Hematopoietic multipotent progenitor cell (in vitro differentiated cells): ENCODE measurements around the gene FUT7. TPM values are rescaled to one million over a fixed set of nuclear protein-coding genes. Genes with fewer than 3 reads are reported as not detected.
"Not testable (repeated sequence)": the region's sequence is repeated elsewhere in the genome, so short reads cannot be mapped to it uniquely, and the experiment has no call there.

ENCODE experiments used
- DNase-seq, 3 donors: peaks; one replicate each; pipeline ENCODE4 v3.0.0-alpha.2; 2011 to 2015; ENCODE audit warnings: low read depth in 2 of 3, low spot score in 2 of 3
- total RNA-seq: library from RNA; depleted of rRNA; stranded (reverse); fragments of >200 nt; gene quantifications from one replicate; pipeline ENCODE4 v1.2.3, GENCODE V29; 2012

FUT7 gene
- total RNA-seq, 1 donor = 14.3 TPM

GRCh38 chr9:137034039-137034708 is 2.3 kb upstream of the FUT7 start:
- peak in 2 of 3 donors; percentile 72 to 74 for DNase-seq

GRCh38 chr9:137033481-137033880 is 1.6 kb upstream of the FUT7 start:
- not testable (repeated sequence) for DNase-seq

GRCh38 chr9:137032858-137033257 is 970 bp upstream of the FUT7 start:
- DNase-seq = peak in 2 of 3 donors; percentile 69 to 77

DNA sequence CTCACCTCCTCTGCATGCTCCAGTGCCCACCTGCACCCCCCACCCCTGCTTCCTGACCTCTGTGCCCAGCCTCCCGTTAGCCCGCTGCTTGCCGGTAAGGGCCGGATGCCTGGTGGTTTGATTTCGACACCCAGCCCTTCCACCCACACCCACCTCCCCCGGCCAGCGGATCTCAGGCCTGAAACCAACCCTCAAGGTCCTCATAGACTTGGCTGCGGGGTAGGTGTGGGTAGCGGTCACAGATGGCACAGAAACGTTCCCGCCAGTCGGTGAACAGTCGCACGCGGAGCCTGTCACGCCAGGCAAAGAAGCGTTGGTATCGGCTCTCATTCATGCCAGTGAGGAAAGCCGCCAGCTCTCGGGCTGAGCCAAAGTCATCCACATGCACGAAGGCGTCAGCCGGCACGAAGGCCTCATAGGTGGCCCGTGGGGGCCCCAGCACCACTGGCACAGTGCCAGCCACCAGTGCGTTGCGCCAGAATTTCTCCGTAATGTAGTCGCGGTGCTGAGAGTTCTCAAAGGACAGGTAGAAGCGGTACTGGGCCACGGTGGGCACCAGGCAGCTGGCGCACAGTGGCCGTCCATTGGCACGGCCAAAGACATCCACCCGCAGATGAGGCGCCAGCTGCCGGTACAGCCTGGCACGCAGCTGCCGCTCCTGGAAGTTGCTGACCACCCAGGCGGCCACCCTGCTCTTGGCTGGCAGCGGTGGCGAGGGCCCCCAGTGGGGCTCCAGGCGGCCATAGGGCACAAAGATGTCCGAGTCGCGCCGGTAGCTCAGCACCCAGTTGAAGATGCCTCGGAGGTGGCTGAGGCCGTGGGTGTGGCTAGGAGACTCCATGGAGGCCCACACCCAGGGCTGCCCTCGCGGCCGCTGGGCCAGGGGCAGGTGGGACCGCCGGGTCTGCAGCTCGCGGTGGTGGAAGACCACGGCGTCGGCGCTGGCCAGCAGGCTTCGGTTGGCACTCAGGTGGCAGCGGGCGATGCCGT is 1.1 kb downstream of the FUT7 start:
- peak in 2 of 3 donors; percentile 87 to 93 for DNase-seq

DNA sequence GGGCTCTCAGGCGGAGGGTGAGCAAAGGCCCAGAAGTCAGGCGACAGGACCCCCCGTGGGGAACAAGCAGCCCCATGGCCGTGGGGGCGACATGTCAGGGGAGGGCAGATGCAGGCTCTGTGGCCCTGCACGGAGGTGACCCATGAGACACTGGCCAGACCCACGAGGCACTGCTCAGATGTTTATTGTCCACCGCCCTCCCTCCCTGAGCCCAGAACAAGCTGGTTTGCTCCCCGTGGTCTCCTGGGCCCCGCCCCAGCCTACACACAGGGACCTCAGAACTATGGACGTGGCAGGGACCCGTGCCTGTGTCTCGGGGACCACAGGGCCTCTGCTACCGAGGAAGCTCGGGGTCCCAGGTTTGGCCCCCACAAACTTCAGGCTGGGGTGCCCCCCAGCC is 1.9 kb downstream of the FUT7 start:
- DNase-seq = peak in 2 of 3 donors; percentile 50 to 52

GRCh38 chr9:137029058-137029936 is 2.6 kb downstream of the FUT7 start:
- peak in 2 of 3 donors; percentile 63 to 73 for DNase-seq

- DNase-seq = peak; percentile 55 to 74 (median 69)
Measured at GRCh38 chr9:137028263-137029057, 3.4 kb downstream of the FUT7 start.

DNA sequence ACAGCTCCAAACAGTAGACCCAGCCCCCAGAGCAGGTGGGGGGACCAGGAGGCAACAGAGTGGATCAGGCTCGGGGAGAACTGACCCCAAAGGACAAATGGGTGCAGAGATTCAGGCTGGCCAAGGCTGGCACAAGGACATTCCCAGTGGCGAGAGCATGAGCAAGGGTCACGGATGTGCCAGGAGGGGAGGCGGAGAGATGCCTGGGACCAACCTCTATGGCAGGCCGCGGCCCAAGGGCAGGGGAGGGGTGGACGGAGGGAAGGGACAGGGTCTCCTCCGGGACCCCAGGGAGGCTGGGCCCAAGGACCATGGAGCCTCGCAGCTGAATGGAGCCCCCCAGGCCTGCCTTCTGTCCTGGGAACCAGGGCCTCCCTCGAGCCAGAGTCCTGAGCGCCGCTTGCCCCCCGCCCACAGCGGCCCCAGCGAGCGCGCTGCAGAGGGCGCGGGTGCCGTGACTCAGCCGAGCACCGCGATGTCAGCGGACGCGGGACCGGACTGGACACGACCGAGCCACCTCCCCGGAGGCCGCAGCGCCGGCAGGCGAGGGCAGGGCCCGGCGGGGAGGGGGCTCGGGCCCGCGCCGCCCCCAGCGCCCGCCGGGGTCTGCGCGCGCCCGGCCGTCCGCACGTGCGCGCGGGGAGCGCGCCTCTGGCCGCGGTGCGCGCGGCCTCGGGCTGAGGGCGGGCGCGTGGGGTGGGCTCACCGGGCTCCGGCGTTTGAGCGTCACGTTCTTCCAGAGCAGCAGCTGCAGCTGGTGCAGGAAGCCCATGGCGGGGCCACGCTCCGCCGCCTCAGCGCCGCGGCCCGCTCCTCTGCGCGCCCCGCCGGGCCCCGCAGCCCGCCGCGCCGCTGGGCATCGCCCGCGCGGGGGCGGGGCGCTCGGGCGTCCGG is 4.3 kb downstream of the FUT7 start, which contains the start of gene ABCA2:
ABCA2 (minus strand) TSS at position 869 of the 894 bp plus-strand sequence; CDS start at position 772, 97 bp downstream.
- no peak for DNase-seq

DNA sequence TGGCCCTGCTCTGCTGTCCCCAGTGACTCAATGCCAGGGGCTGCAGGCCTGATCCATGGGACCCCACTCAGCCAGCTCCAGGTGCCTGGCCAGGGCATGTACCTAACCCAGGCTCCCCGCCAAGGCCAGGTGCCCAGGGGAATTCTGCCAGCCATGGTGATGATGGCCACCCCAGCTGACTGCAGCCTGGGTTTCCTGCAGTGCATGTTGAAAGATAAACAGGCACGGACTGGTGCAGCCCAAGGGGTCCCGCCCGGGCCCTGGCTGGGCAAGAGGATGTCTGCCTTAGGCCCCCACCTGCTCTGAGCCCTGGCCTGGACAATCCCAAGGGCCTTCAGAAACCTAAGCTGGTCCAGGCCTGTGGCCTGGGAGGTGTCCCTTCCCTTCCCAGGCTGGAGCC is 5.1 kb downstream of the FUT7 start:
- no peak for DNase-seq

- no peak for DNase-seq
Measured at GRCh38 chr9:137026384-137026783, 5.5 kb downstream of the FUT7 start.

DNA sequence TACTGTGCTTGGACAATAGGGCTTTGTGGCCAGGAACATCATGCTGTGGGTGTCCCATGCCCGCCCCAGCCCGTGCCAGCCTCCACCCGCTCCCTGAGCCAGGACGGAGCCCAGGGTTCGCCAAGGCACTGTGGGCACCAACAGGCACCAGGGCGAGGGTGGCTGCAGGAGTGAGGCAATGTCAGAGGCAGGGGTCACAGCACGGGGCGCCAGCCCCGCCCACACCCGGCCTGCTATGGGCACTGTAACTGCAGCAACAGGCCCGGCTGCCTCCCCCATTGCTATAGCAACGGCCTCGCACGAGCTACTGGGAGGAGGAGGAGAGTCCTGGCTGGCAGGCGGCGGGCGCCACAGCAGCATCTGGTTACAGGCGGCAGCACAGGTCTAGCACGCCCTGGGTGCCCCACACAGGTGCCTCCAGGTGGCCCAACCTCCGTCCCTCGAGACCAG is 6.3 kb downstream of the FUT7 start:
- DNase-seq = no peak

DNA sequence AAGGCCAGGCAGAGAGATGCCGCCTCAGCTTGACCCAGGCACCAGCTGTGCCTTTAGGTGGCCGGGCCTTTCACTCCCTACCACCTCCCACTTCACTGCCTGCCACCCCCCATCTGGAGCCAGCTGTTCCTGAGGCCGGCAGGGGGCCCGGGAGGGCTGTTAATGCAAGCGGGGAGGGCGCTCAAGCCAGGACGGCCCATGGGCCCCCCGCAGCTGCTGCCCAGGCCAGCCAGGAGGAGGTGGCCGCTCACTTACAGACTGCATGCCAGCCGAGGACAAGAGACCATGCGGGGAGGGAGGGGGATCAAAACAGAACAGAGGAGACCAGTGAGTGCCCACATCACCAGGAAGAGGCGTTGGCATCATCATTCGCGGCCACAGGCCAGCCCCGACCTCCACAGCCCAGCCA is 8.3 kb downstream of the FUT7 start:
- no peak for DNase-seq

DNA sequence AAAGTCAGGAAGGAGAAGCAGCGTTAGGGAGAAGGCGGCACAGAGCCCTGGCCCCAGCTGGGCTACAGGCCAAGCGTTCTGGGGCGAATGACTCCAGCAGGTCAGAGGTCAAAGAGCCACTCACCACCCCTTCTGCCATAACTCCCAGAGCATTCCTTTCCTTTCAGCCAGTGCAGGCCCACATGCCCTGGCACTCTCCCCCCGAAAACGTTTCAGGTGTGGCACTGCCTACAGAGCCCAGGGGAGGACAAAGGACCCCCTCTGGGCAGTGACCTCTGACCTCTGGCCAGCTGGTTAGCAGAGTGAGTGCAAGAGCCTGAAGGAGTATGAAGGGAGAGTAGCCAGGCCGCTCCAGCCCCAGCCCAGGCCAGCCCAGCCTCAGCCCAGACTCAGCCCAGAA is 8.7 kb downstream of the FUT7 start:
- DNase-seq = no peak

- no peak for DNase-seq
Measured at GRCh38 chr9:137022662-137023008, 9.3 kb downstream of the FUT7 start.

- DNase-seq = peak in 2 of 3 donors; percentile 54 to 76
Measured at GRCh38 chr9:137021979-137022661, 9.8 kb downstream of the FUT7 start.

DNA sequence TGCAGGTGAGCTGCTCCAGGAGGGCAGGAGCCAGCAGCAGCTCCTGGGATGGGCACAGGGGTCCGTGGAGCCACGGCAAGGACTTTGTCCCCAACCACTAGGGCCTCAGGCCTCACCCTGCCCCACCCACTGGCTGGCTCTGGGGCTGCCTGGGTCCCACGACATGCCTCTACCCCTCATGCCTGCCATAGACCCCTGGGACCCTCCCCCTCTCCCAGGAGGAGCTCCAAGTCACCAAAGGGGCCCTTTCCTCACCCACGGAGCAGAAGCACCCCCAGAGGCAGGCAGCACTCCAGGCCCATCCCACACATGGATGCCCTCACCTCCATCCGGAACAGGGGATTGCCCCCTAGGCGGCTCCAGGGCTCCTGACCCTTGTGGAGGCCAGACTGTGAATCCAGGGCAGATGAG is 10.3 kb downstream of the FUT7 start:
- DNase-seq = no peak

DNA sequence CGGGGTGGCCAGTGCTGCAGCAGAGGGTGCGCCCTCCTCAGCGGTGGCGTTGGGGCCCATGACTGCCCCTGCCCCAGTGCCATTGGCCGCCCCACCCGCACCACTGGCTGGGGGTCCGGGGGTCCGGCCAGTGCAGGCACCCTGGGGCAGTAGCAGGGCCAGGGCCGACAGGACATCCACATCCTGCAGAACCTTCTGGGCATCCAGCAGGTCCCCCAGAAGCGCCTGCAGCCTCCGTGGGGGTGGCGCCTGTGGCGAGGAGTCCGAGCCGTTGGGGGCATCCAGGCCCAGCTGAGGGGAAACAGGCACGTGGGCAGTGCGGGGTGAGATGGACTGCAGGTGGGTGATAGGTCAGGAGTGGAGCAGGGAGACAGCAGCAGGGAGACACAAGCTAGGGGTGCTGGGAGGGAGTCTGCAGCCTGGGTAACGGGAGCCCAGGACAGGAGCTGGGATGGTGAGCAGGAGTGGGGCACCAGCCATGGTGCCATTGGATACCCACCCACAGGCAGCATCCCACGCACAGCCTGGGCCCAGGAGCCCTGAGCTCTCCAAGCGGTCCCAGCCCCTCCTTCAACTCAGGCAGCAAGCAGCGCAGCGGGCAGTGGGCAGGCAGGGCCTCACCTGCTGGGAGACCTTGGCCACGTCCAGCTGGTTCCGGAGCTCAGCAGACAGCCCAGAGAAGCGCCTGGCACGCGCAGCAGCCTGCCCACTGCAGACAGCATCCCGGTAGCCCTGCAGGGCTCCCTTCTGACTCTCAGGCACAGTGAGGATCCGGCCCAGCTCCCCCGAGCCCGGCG is 10.9 kb downstream of the FUT7 start:
- no peak for DNase-seq
